IgD-negative memory B cell (primary cell): Measurements from ENCODE around the gene NOL3. TPM values are rescaled to one million over a fixed set of nuclear protein-coding genes. Genes with fewer than 3 reads are reported as not detected.

ENCODE experiments used
- H3K27ac Mint-ChIP-seq, 3 donors: one replicate each; pipeline ENCODE4 v1.8.0; 2020 to 2022; ENCODE audit warnings: mild to moderate bottlenecking in 3 of 3, mixed read lengths in 3 of 3, moderate library complexity in 1 of 3
- H3K27me3 Mint-ChIP-seq: one replicate; pipeline ENCODE4 v1.8.0; 2021; ENCODE audit warnings: mixed read lengths
- H3K36me3 Mint-ChIP-seq: one replicate; pipeline ENCODE4 v1.8.0; 2020; ENCODE audit warnings: mild to moderate bottlenecking, mixed read lengths
- H3K4me1 Mint-ChIP-seq, 3 donors: one replicate each; pipeline ENCODE4 v1.8.0; 2020 to 2022; ENCODE audit warnings: mixed read lengths in 3 of 3, mild to moderate bottlenecking in 1 of 3
- H3K4me3 Mint-ChIP-seq, 4 donors: one replicate each; pipeline ENCODE4 v1.8.0; 2020 to 2022; ENCODE audit warnings: mild to moderate bottlenecking in 4 of 4, mixed read lengths in 4 of 4, moderate library complexity in 3 of 4
- H3K9me3 Mint-ChIP-seq, 3 donors: one replicate each; pipeline ENCODE4 v1.8.0; 2020 to 2021; ENCODE audit warnings: mixed read lengths in 3 of 3, mild to moderate bottlenecking in 1 of 3
- polyA plus RNA-seq: library from polyadenylated mRNA; unstranded; fragments of 300-500 nt; fragmentation: Illumina TruSeq; gene quantifications from one replicate; pipeline ENCODE4 v1.2.3, GENCODE V29; 2021

NOL3 gene
- polyA plus RNA-seq, 1 donor from 2014 or later: not detected

GRCh38 chr16:67208154-67208896 is 38.0 kb downstream of the NOL3 start:
- Mint-ChIP-seq H3K36me3 (no peaks in the 10 kb centered on the region), H3K4me3 (no peak overlapping the region), H3K9me3 (no peaks in the 10 kb centered on the region), H3K4me1 (no peaks in the 10 kb centered on the region), H3K27ac (no peak overlapping the region), H3K27me3 (no peaks in the 10 kb centered on the region)

DNA sequence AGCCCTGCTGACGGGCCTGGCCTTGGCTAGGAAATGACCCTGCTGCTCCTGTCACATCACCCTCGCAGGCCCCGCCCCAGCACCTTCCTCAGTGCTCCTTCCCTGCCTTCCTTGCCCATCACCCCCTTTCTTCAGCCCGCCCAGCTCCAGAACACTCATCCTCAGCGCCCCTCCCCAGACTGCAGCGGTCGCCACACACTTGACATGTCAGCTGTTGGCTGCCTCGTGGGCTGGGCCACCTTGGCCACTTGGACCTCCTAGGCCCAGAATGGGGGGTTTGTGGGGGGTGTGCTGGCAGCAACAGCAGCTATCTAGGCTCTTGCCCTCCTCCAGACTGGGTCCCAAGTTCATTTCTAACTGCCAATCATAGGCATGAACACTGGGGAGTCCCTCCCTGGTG is 39.2 kb downstream of the NOL3 start:
- H3K27ac Mint-ChIP-seq: no peak overlapping the region
- no peaks in the 10 kb centered on the region for H3K4me1 Mint-ChIP-seq
- H3K27me3 Mint-ChIP-seq: no peaks in the 10 kb centered on the region
- no peaks in the 10 kb centered on the region for H3K9me3 Mint-ChIP-seq
- H3K36me3 Mint-ChIP-seq: no peaks in the 10 kb centered on the region
- H3K4me3 Mint-ChIP-seq: no peak overlapping the region

DNA sequence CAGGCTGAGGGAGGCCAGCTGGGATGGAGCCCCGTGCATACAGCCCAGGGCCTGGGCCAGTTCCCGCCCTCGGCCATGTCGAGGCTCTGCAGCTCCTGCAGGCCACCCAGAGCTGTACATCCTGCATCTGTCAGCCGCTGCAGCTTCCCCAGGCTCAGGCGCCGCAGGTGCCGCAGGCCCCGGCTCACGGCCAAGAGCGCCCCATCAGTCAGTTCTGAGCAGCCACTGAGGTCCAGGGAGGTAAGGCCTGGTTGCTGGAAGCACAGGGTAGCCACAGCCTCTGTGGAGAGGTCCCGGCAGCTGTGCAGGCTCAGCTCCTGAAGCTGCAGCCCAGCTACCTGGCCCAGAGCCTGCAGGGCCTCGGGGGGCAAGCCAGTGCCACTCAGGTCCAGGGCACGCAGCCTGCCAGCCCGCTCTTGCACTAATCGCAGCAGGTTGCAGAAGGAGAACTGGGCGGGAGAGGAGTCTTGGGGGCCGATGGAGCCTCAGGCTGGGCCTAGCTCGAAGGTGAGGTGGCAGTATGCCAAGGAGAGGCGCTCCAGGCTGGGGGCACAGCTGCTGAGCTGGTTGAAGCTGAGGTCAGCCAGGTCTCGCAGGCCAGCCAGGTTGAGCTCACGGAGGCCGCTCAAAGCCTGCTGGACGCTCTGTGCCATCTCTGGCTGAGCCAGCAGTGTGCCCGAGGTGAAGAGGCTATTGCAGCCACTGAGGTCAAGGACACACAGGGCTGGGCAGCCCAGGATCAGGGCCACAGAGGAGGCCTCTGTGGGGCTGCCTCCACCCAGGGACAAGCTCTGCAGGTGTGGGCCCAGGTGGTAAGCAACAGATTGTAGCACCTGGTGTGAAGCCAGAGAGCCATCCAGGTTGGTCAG is 40.0 kb downstream of the NOL3 start:
- H3K27me3 Mint-ChIP-seq: no peaks in the 10 kb centered on the region
- H3K9me3 Mint-ChIP-seq: no peaks in the 10 kb centered on the region
- no peaks in the 10 kb centered on the region for H3K4me1 Mint-ChIP-seq
- H3K36me3 Mint-ChIP-seq: no peaks in the 10 kb centered on the region
- no peak overlapping the region for H3K27ac Mint-ChIP-seq
- H3K4me3 Mint-ChIP-seq: no peak overlapping the region

DNA sequence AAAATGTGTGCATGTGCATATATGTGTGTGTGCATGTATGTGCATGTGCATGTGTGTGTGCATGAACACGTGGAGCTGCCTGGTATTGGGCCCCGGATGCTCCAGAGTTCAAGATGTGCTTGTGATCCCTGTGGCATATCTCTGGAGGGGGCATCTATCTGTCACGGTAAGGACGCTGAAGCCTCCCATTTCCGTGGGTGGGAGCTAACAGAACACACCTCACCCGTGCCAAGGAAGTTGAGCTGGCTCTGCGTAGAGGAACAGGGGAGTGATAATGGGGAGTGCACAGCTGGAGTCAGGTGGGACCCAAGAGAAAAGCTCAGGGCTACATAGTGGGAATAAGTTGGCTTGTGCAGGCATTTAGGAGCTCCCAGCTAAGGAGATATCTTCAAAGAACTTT is 41.3 kb downstream of the NOL3 start:
- Mint-ChIP-seq H3K36me3 (no peaks in the 10 kb centered on the region), H3K27ac (no peak overlapping the region), H3K9me3 (no peaks in the 10 kb centered on the region), H3K4me1 (no peaks in the 10 kb centered on the region), H3K4me3 (no peak overlapping the region), H3K27me3 (no peaks in the 10 kb centered on the region)

DNA sequence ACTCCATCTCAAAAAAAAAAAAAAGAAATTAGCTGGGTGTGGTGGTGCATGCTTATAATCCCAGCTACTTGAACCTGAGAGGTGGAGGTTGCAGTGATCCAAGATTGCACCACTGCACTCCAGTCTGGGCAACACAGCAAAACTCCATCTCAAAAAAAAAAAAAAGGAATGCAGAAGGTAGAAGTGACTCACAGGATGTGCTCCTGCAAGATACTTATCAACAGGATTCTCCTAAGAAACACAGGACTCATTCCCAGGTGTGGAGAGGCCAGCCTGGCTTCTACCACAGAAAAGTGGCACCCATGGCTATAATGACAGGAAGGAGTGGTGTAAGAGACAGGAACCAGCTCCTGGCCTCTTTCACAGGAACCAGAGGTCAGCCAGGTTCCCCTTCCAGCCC is 42.4 kb downstream of the NOL3 start:
- no peak overlapping the region for H3K27ac Mint-ChIP-seq
- H3K9me3 Mint-ChIP-seq: no peaks in the 10 kb centered on the region
- H3K4me1 Mint-ChIP-seq: no peaks in the 10 kb centered on the region
- H3K36me3 Mint-ChIP-seq: no peaks in the 10 kb centered on the region
- H3K27me3 Mint-ChIP-seq: no peaks in the 10 kb centered on the region
- no peak overlapping the region for H3K4me3 Mint-ChIP-seq

- no peaks in the 10 kb centered on the region for H3K36me3 Mint-ChIP-seq
- H3K4me1 Mint-ChIP-seq: no peaks in the 10 kb centered on the region
- H3K9me3 Mint-ChIP-seq: no peaks in the 10 kb centered on the region
- H3K27me3 Mint-ChIP-seq: no peaks in the 10 kb centered on the region
- no peak overlapping the region for H3K4me3 Mint-ChIP-seq
- H3K27ac Mint-ChIP-seq: no peak overlapping the region
These were observed 43.1 kb downstream of the NOL3 start for GRCh38 chr16:67213197-67214019.

GRCh38 chr16:67215706-67216105 is 45.4 kb downstream of the NOL3 start:
- H3K4me1 Mint-ChIP-seq: no peaks in the 10 kb centered on the region
- no peaks in the 10 kb centered on the region for H3K9me3 Mint-ChIP-seq
- H3K27me3 Mint-ChIP-seq: no peaks in the 10 kb centered on the region
- H3K4me3 Mint-ChIP-seq: no peak overlapping the region
- H3K36me3 Mint-ChIP-seq: no peaks in the 10 kb centered on the region
- H3K27ac Mint-ChIP-seq: no peak overlapping the region

DNA sequence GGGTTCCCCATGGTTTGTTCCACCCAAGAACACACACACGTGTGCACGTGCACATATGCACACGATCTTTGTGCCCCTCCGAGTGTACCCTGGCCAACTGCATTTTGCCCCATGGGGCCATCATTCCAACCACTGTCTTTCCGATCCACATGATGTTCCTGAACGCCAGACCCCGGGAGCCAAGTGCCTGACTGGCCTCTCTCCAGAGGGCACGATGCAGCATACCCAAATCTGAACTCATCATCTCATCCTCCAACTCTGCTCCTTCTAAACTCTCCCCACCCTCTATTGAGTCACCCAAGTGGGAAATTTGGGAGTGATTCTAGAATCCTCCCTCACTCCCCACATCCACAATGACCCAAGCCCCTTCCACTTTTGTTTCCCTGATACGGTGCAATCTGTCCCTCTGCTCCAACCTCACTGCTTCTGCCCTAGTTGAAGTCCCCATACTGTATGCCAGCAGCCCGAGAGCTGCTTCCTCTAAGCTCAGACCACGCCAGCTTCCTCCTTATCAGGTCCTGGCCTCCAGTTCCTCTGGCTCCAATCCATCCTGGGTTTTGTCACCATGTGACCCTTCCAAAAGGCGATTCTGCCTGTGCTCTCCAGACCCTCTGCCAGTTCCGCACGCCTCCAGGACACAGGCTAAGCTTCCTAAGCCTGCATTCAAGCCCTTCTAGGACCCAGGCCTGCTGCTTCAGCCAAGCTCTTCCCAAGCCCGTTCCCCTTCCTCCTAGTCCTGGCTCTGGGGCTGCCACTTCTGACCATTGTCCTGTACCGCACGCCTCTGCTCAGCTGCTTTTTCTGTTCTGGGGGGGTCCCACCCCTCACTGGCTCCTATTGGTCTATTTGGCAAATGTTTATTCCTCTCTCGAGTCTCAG is 46.5 kb downstream of the NOL3 start:
- no peaks in the 10 kb centered on the region for H3K9me3 Mint-ChIP-seq
- no peak overlapping the region for H3K4me3 Mint-ChIP-seq
- peaks cover 0 to 2% (median 0%) of the 10 kb centered on the region in 3 donors for H3K4me1 Mint-ChIP-seq
- H3K27ac Mint-ChIP-seq: no peak overlapping the region
- H3K36me3 Mint-ChIP-seq: no peaks in the 10 kb centered on the region
- no peaks in the 10 kb centered on the region for H3K27me3 Mint-ChIP-seq

GRCh38 chr16:67223992-67224391 is 53.7 kb downstream of the NOL3 start:
- H3K27ac Mint-ChIP-seq: no peak overlapping the region
- H3K4me3 Mint-ChIP-seq: no peak overlapping the region
- H3K9me3 Mint-ChIP-seq: no peaks in the 10 kb centered on the region
- H3K27me3 Mint-ChIP-seq: no peaks in the 10 kb centered on the region
- peaks cover 4% of the 10 kb centered on the region for H3K36me3 Mint-ChIP-seq
- H3K4me1 Mint-ChIP-seq: peaks cover 5 to 20% (median 13%) of the 10 kb centered on the region in 3 donors

Other genes starting within 250 kb of the NOL3 start
- not detected for gene RRAD, start 245.0 kb upstream of the NOL3 start, polyA plus RNA-seq
- 104 TPM for gene CIAO2B, start 236.1 kb upstream of the NOL3 start, polyA plus RNA-seq
- 26.9 TPM for gene CES2, start 235.0 kb upstream of the NOL3 start, polyA plus RNA-seq
- gene CES3, start 209.3 kb upstream of the NOL3 start, polyA plus RNA-seq: 0.35 TPM
- gene CES4A, start 181.9 kb upstream of the NOL3 start, polyA plus RNA-seq: 1.4 TPM
- 43.3 TPM for gene CBFB, start 141.4 kb upstream of the NOL3 start, polyA plus RNA-seq
- gene PHAF1, start 60.6 kb upstream of the NOL3 start, polyA plus RNA-seq: 14.5 TPM
- 0.45 TPM for gene B3GNT9, start 19.5 kb upstream of the NOL3 start, polyA plus RNA-seq
- gene TRADD, start 10.6 kb upstream of the NOL3 start, polyA plus RNA-seq: 103 TPM
- gene FBXL8, start 10.6 kb upstream of the NOL3 start, polyA plus RNA-seq: 3.7 TPM
- gene HSF4, start 5.8 kb upstream of the NOL3 start, polyA plus RNA-seq: not detected
- 0.56 TPM for gene MATCAP1, start 13.4 kb downstream of the NOL3 start, polyA plus RNA-seq
- not detected for gene EXOC3L1, start 19.6 kb downstream of the NOL3 start, polyA plus RNA-seq
- gene E2F4, start 21.6 kb downstream of the NOL3 start, polyA plus RNA-seq: 73.7 TPM
- gene ELMO3, start 28.6 kb downstream of the NOL3 start, polyA plus RNA-seq: 0.35 TPM
- 64.2 TPM for gene TMEM208, start 56.6 kb downstream of the NOL3 start, polyA plus RNA-seq
- 3.8 TPM for gene FHOD1, start 76.9 kb downstream of the NOL3 start, polyA plus RNA-seq
- 0.75 TPM for gene SLC9A5, start 78.4 kb downstream of the NOL3 start, polyA plus RNA-seq
- 0.65 TPM for gene PLEKHG4, start 109.0 kb downstream of the NOL3 start, polyA plus RNA-seq
- gene KCTD19, start 156.2 kb downstream of the NOL3 start, polyA plus RNA-seq: not detected
- not detected for gene LRRC36, start 156.3 kb downstream of the NOL3 start, polyA plus RNA-seq
- not detected for gene TPPP3, start 223.0 kb downstream of the NOL3 start, polyA plus RNA-seq
- gene ZDHHC1, start 245.9 kb downstream of the NOL3 start, polyA plus RNA-seq: 0.33 TPM